HCT116 (cell line): ENCODE data around the gene LSAMP. TPM values are rescaled to one million over a fixed set of nuclear protein-coding genes. Genes with fewer than 3 reads are reported as not detected.

Source experiments
- ATAC-seq: fragments of 200-7000 bp; cut with Tn5 transposase; 2 replicates; pipeline ENCODE4 v1.9.1; 2020; ENCODE audit warnings: mild to moderate bottlenecking, moderate library complexity
- BruUV-seq: library from RNA; stranded (reverse); fragments of 400-500 nt; replicated peaks from 2 replicates; lab custom pipeline; 2021; lab: Mats Ljungman, UMichigan
- CTCF ChIA-PET: fragments of 300-600 bp; sonication (Branson Sonifier 250); formaldehyde crosslinking; loops from one replicate; lab custom pipeline; 2021; ENCODE audit warnings: antibody characterized with exemption; lab: Charles Lee
- POLR2A ChIA-PET: fragments of 300-600, 350-600 bp; sonication (Branson Sonifier 250); formaldehyde crosslinking; loops from one replicate; lab custom pipeline; 2021; ENCODE audit warnings: antibody characterized with exemption; lab: Charles Lee
- RAD21 ChIA-PET, 2 experiments: fragments of 300-600 bp; sonication (Branson Sonifier 250); formaldehyde crosslinking; loops; one replicate each; lab custom pipeline; 2023; ENCODE audit warnings: low total read pairs in 2 of 2; ENCODE audit not compliant: uncharacterized antibody in 2 of 2, unreplicated experiment in 2 of 2, low non-redundant PET in 1 of 2; lab: Charles Lee
- DNase-seq: peaks from one replicate; pipeline ENCODE4 v3.0.0-alpha.2; 2010; ENCODE audit warnings: low read depth, low spot score
- H2AFZ ChIP-seq: fragments of 200-600 bp; shearing (Covaris generic), sonication (generic); 2 replicates; pipeline ENCODE4 v1.6.1; 2017; ENCODE audit warnings: low read depth, mixed run types, mixed read lengths, antibody characterized with exemption, low read length; ENCODE audit not compliant: poor library complexity, severe bottlenecking
- H3K27ac ChIP-seq: 2 replicates; pipeline ENCODE4 v1.5.1; 2012; ENCODE audit warnings: low read depth, low read length
- H3K27me3 ChIP-seq: fragments of 200-600 bp; sonication (generic); 2 replicates; pipeline ENCODE4 v1.6.1; 2016; ENCODE audit warnings: mixed run types, low read length, mixed read lengths; ENCODE audit not compliant: insufficient read depth
- H3K36me3 ChIP-seq, 2 experiments: fragments of 200-500 bp in 1 of 2; fragments of 200-600 bp in 1 of 2; sonication (Bioruptor generic) in 1 of 2; sonication (generic) in 1 of 2; 2 replicates each; pipeline versions ENCODE4 v1.5.1 to v1.6.1; 2014 to 2016; ENCODE audit warnings: low read length in 2 of 2, inconsistent platforms in 1 of 2, mixed read lengths in 1 of 2, mixed run types in 1 of 2; ENCODE audit not compliant: insufficient read depth in 2 of 2, control insufficient read depth in 1 of 2
- H3K4me1 ChIP-seq, 2 experiments: fragments of 200-600 bp in 1 of 2; sonication (generic) in 1 of 2; 2 replicates each; pipeline versions ENCODE4 v1.5.1 to v1.6.1; 2012 to 2017; ENCODE audit warnings: low read length in 2 of 2, inconsistent platforms in 1 of 2, mild to moderate bottlenecking in 1 of 2, mixed read lengths in 1 of 2, mixed run types in 1 of 2, moderate library complexity in 1 of 2; ENCODE audit not compliant: insufficient read depth in 2 of 2, control insufficient read depth in 1 of 2
- H3K4me2 ChIP-seq: fragments of 200-600 bp; sonication (generic); 2 replicates; pipeline ENCODE4 v1.6.1; 2017; ENCODE audit warnings: mixed run types, low read length, mixed read lengths
- H3K4me3 ChIP-seq, 2 experiments: fragments of 200-600 bp in 1 of 2; sonication (generic) in 1 of 2; replicated peaks in 1 of 2; 2 replicates each; pipeline ENCODE4 v1.5.1; 2011 to 2016; ENCODE audit warnings: low read length in 2 of 2, control low read depth in 1 of 2, low read depth in 1 of 2, mild to moderate bottlenecking in 1 of 2, mixed read lengths in 1 of 2, mixed run types in 1 of 2
- H3K79me2 ChIP-seq: fragments of 200-600 bp; sonication (generic); 2 replicates; pipeline ENCODE4 v1.6.1; 2017; ENCODE audit warnings: mild to moderate bottlenecking, mixed run types, low read length, moderate library complexity, mixed read lengths; ENCODE audit not compliant: insufficient read depth
- H3K9ac ChIP-seq: fragments of 200-600 bp; sonication (generic); 2 replicates; pipeline ENCODE4 v1.6.1; 2016; ENCODE audit warnings: low read length, mixed read lengths
- H3K9me2 ChIP-seq: fragments of 200-600 bp; sonication (generic), shearing (Covaris generic); 2 replicates; pipeline ENCODE4 v1.6.1; 2017; ENCODE audit warnings: mixed run types, mild to moderate bottlenecking, moderate library complexity; ENCODE audit not compliant: insufficient read depth
- H3K9me3 ChIP-seq, 2 experiments: fragments of 200-500 bp in 1 of 2; fragments of 200-600 bp in 1 of 2; sonication (Bioruptor generic) in 1 of 2; sonication (generic) in 1 of 2; 2 replicates each; pipeline ENCODE4 v1.6.1; 2014 to 2017; ENCODE audit warnings: low read length in 2 of 2, mixed read lengths in 2 of 2, inconsistent platforms in 1 of 2, low read depth in 1 of 2, mild to moderate bottlenecking in 1 of 2, mixed run types in 1 of 2, moderate library complexity in 1 of 2; ENCODE audit not compliant: control insufficient read depth in 1 of 2, insufficient read depth in 1 of 2
- H4K20me1 ChIP-seq: fragments of 200-600 bp; sonication (generic), shearing (Covaris generic); 2 replicates; pipeline ENCODE4 v1.6.1; 2017; ENCODE audit warnings: mixed run types, mild to moderate bottlenecking, moderate library complexity; ENCODE audit not compliant: insufficient read depth
- CBX3 ChIP-seq: IDR thresholded peaks from 2 replicates; pipeline ENCODE4 v1.6.1; 2012; ENCODE audit warnings: low read depth
- CEBPB ChIP-seq: IDR thresholded peaks from 2 replicates; pipeline ENCODE4 v1.6.1; 2012; ENCODE audit warnings: low read depth
- EGR1 ChIP-seq: IDR thresholded peaks from 2 replicates; pipeline ENCODE4 v1.6.1; 2012; ENCODE audit warnings: low read depth
- FOSL1 ChIP-seq: IDR thresholded peaks from 2 replicates; pipeline ENCODE4 v1.6.1; 2012; ENCODE audit warnings: low read depth
- POLR2A ChIP-seq: IDR thresholded peaks from 2 replicates; pipeline ENCODE4 v1.7.0; 2011; ENCODE audit warnings: borderline replicate concordance; ENCODE audit not compliant: insufficient read depth, insufficient read length; ENCODE audit errors: extremely low read depth
- POLR2AphosphoS5 ChIP-seq: IDR thresholded peaks from 2 replicates; pipeline ENCODE4 v1.6.1; 2011; ENCODE audit warnings: mild to moderate bottlenecking, low read depth, low read length, moderate library complexity
- SRF ChIP-seq: IDR thresholded peaks from 2 replicates; pipeline ENCODE4 v1.6.1; 2012; ENCODE audit warnings: low read depth
- TCF7L2 ChIP-seq: IDR thresholded peaks from 2 replicates; pipeline ENCODE4 v1.7.0; 2011; ENCODE audit warnings: borderline replicate concordance, inconsistent platforms; ENCODE audit not compliant: insufficient read depth, insufficient read length; ENCODE audit errors: extremely low read depth
- ZFX ChIP-seq: fragments of 450-650 bp; IDR thresholded peaks from 2 replicates; pipeline ENCODE4 v1.6.1; 2017
- ZNF274 ChIP-seq: fragments of 200-500 bp; sonication (Bioruptor generic); IDR thresholded peaks from 2 replicates; pipeline ENCODE4 v1.6.1; 2014; ENCODE audit warnings: mild to moderate bottlenecking, low read depth, low read length, inconsistent platforms
- intact Hi-C: fragments of 100-400 bp; cut with micrococcal nuclease; formaldehyde crosslinking; loops from 2 replicates; pipeline ENCODE4 v1.10.0; 2022
- total RNA-seq: library from RNA; stranded (reverse); gene quantifications from one replicate; pipeline ENCODE4 v1.2.1, GENCODE V29; 2021; ENCODE audit not compliant: unreplicated experiment
- TF ChIP-seq, protein P1 (sequence below): IDR thresholded peaks from 2 replicates; pipeline ENCODE4 v1.6.1; 2012; ENCODE audit warnings: low read depth
- TF ChIP-seq, protein P2 (sequence below): IDR thresholded peaks from 2 replicates; pipeline ENCODE4 v1.6.1; 2012
- TF ChIP-seq, protein P3 (sequence below): IDR thresholded peaks from 2 replicates; pipeline ENCODE4 v1.6.1; 2012

Gene LSAMP
- total RNA-seq, 1 experiment from 2014 or later = 0.25 TPM

DNA sequence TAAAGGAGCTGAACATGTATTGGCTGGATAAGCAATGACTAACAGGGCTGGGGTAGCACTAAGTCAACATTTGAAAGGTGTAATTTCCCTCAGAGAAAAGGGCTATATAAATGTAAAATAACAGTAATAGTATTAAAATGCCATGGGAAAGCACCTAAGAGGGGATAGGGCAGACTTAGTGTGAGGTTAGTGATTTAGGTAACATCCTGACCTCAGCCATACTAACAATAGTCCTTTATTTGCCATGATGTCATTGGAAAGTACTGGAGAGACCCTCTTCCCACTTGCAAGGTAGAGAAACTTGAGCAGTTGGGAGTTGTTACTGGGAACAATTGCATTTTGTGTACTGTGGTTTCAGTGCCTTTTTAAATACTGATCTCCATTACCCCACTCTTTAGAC is 103.4 kb downstream of the LSAMP start:
- H3K36me3 ChIP-seq = no peaks in the 10 kb centered on the region
- no peak for ATAC-seq

More for the DNA sequence above, 103.4 kb downstream of the LSAMP start:
- Histone ChIP-seq H3K4me1 (no peaks in the 10 kb centered on the region), H2AFZ (no peak overlapping the region), H3K9me3 (no peaks in the 10 kb centered on the region), H3K79me2 (no peaks in the 10 kb centered on the region), H4K20me1 (no peaks in the 10 kb centered on the region), H3K9ac (no peak overlapping the region), H3K27me3 (no peaks in the 10 kb centered on the region), H3K27ac (no peak overlapping the region), H3K4me3 (no peak overlapping the region), H3K4me2 (no peak overlapping the region), H3K9me2 (no peaks in the 10 kb centered on the region)
- intact Hi-C loops = no loop called here
- ChIA-PET POLR2A (no interaction called here), CTCF (no interaction called here), RAD21 (no interaction called here)
- TF ChIP-seq CBX3 (no peak), CEBPB (no peak), FOSL1 (no peak), POLR2A (no peak), TCF7L2 (no peak), ZNF274 (no peak), EGR1 (no peak), POLR2AphosphoS5 (no peak), ZFX (no peak), SRF (no peak)
- TF ChIP-seq, protein P1, sequence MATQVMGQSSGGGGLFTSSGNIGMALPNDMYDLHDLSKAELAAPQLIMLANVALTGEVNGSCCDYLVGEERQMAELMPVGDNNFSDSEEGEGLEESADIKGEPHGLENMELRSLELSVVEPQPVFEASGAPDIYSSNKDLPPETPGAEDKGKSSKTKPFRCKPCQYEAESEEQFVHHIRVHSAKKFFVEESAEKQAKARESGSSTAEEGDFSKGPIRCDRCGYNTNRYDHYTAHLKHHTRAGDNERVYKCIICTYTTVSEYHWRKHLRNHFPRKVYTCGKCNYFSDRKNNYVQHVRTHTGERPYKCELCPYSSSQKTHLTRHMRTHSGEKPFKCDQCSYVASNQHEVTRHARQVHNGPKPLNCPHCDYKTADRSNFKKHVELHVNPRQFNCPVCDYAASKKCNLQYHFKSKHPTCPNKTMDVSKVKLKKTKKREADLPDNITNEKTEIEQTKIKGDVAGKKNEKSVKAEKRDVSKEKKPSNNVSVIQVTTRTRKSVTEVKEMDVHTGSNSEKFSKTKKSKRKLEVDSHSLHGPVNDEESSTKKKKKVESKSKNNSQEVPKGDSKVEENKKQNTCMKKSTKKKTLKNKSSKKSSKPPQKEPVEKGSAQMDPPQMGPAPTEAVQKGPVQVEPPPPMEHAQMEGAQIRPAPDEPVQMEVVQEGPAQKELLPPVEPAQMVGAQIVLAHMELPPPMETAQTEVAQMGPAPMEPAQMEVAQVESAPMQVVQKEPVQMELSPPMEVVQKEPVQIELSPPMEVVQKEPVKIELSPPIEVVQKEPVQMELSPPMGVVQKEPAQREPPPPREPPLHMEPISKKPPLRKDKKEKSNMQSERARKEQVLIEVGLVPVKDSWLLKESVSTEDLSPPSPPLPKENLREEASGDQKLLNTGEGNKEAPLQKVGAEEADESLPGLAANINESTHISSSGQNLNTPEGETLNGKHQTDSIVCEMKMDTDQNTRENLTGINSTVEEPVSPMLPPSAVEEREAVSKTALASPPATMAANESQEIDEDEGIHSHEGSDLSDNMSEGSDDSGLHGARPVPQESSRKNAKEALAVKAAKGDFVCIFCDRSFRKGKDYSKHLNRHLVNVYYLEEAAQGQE = no peak
- TF ChIP-seq, protein P2, sequence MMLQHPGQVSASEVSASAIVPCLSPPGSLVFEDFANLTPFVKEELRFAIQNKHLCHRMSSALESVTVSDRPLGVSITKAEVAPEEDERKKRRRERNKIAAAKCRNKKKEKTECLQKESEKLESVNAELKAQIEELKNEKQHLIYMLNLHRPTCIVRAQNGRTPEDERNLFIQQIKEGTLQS = no peak
- TF ChIP-seq, protein P3, sequence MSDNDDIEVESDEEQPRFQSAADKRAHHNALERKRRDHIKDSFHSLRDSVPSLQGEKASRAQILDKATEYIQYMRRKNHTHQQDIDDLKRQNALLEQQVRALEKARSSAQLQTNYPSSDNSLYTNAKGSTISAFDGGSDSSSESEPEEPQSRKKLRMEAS = no peak
- BruUV-seq = no TSS peak
- no peak for DNase-seq
